GM10266 (cell line): Measurements from ENCODE around the gene ING5.

Source experiments
- DNase-seq: peaks from one replicate; pipeline ENCODE4 v3.0.0; 2012; ENCODE audit errors: extremely low spot score
- CTCF ChIP-seq: IDR thresholded peaks from 2 replicates; pipeline ENCODE4 v1.5.1; 2012; ENCODE audit warnings: mild to moderate bottlenecking, low read depth; ENCODE audit not compliant: control insufficient read depth, insufficient read depth; ENCODE audit errors: missing control alignments

ING5 gene

GRCh38 chr2:241746084-241746483, 44.2 kb downstream of the ING5 start:
- no peak for DNase-seq

GRCh38 chr2:241748468-241749256, 46.8 kb downstream of the ING5 start:
- no peak for TF ChIP-seq CTCF
- DNase-seq, result no peak

More at GRCh38 chr2:241746084-241746483, 44.2 kb downstream of the ING5 start:
- TF ChIP-seq CTCF, result no peak

- no peak for TF ChIP-seq CTCF
- no peak for DNase-seq
These were observed 48.4 kb downstream of the ING5 start for GRCh38 chr2:241750076-241750840.

GRCh38 chr2:241751152-241751551, 49.3 kb downstream of the ING5 start:
- DNase-seq, result no peak
- TF ChIP-seq CTCF, result no peak

GRCh38 chr2:241751776-241752175, 49.9 kb downstream of the ING5 start:
- DNase-seq, result no peak
- TF ChIP-seq CTCF, result no peak

GRCh38 chr2:241752253-241752652, 50.4 kb downstream of the ING5 start:
- no peak for TF ChIP-seq CTCF
- DNase-seq, result no peak
